K562 (cell line): ENCODE results near the gene SDR9C7.
"Not testable (repeated sequence)": the region's sequence is repeated elsewhere in the genome, so short reads cannot be mapped to it uniquely, and the experiment has no call there.

ENCODE experiments used
- BRCA1 ChIP-seq, 2 experiments: fragments of 450-650 bp in 1 of 2; sonication (generic) in 1 of 2; formaldehyde crosslinking in 1 of 2; IDR thresholded peaks; 2 replicates each; pipeline versions ENCODE4 v1.5.0 to v1.6.1; 2017 to 2020; ENCODE audit warnings: mild to moderate bottlenecking in 1 of 2, missing genetic modification reagents in 1 of 2
- CTCF ChIP-seq, 3 experiments: IDR thresholded peaks in 2 of 3; conservative IDR thresholded peaks in 1 of 3; 2 replicates each; pipeline ENCODE4 v1.5.1; 2011 to 2012; ENCODE audit warnings: low read length in 3 of 3, mild to moderate bottlenecking in 3 of 3, control low read depth in 2 of 3, improper control_type of control experiment in 1 of 3, inconsistent platforms in 1 of 3, low read depth in 1 of 3, mixed read lengths in 1 of 3, moderate library complexity in 1 of 3; ENCODE audit not compliant: insufficient read depth in 2 of 3
- GABPA ChIP-seq: fragments of 200-800 bp; sonication (Bioruptor generic); conservative IDR thresholded peaks from 2 replicates; pipeline ENCODE4 v1.6.1; 2016; ENCODE audit warnings: low read depth, missing genetic modification characterization, missing compliant biosample characterization
- MXI1 ChIP-seq: IDR thresholded peaks from 2 replicates; pipeline ENCODE4 v1.6.1; 2011; ENCODE audit warnings: low read depth, mild to moderate bottlenecking, improper control_type of control experiment, low read length
- NFYB ChIP-seq: IDR thresholded peaks from 2 replicates; pipeline ENCODE4 v1.6.1; 2011; ENCODE audit warnings: mild to moderate bottlenecking, moderate library complexity; ENCODE audit not compliant: insufficient read length; ENCODE audit errors: extremely low read depth
- REST ChIP-seq, 2 experiments: fragments of 450-650 bp; formaldehyde crosslinking in 1 of 2; IDR thresholded peaks; 2 replicates each; pipeline versions ENCODE4 v1.4.0 to v1.6.1; 2014 to 2020; ENCODE audit warnings: mild to moderate bottlenecking in 2 of 2, borderline replicate concordance in 1 of 2, low read depth in 1 of 2
- SIX5 ChIP-seq, 2 experiments: IDR thresholded peaks; 2 replicates each; pipeline ENCODE4 v1.6.1; 2011; ENCODE audit warnings: low read length in 2 of 2, borderline replicate concordance in 1 of 2, low read depth in 1 of 2, mild to moderate bottlenecking in 1 of 2, moderate library complexity in 1 of 2; ENCODE audit not compliant: insufficient read depth in 1 of 2
- SMARCE1 ChIP-seq: fragments of 450-650 bp; IDR thresholded peaks from 2 replicates; pipeline ENCODE4 v1.7.1; 2016; ENCODE audit warnings: mild to moderate bottlenecking
- TAF1 ChIP-seq: IDR thresholded peaks from 2 replicates; pipeline ENCODE4 v1.6.1; 2011; ENCODE audit warnings: mild to moderate bottlenecking, low read length, moderate library complexity; ENCODE audit not compliant: insufficient read depth, control insufficient read depth, severe bottlenecking; ENCODE audit errors: extremely low read depth
- ZZZ3 ChIP-seq: fragments of 450-650 bp; IDR thresholded peaks from 2 replicates; pipeline ENCODE4 v1.6.1; 2016; ENCODE audit warnings: antibody characterized with exemption, mild to moderate bottlenecking, moderate library complexity
- TF ChIP-seq, protein P1 (sequence below): fragments of 250-450 bp; sonication (Bioruptor Pico); IDR thresholded peaks from 2 replicates; pipeline ENCODE4 v1.5.0; 2022; ENCODE audit warnings: mild to moderate bottlenecking
- TF ChIP-seq, protein P2 (sequence below), 2 experiments: fragments of 450-650 bp; IDR thresholded peaks; 2 replicates each; pipeline ENCODE4 v1.6.1; 2016; ENCODE audit warnings: mild to moderate bottlenecking in 2 of 2, borderline replicate concordance in 1 of 2, low read depth in 1 of 2, moderate library complexity in 1 of 2

- not testable (repeated sequence) for TF ChIP-seq ZZZ3; TAF1; MXI1; GABPA (tag); BRCA1 (IDR thresholded peaks at IDR 0.05); BRCA1 (CRISPR knock-in tag; IDR thresholded peaks at IDR 0.05); SIX5 (IDR thresholded peaks at IDR 0.05; ENCODE audit: borderline replicate concordance in 1 of 2, insufficient read depth in 1 of 2, low read depth in 1 of 2, low read length in 2 of 2); REST (IDR thresholded peaks at IDR 0.05; ENCODE audit: borderline replicate concordance); REST (CRISPR knock-in tag; IDR thresholded peaks at IDR 0.05; ENCODE audit: low read depth); CTCF (IDR thresholded peaks at IDR 0.05 in 2 of 3, conservative IDR thresholded peaks at IDR 0.05 in 1 of 3; ENCODE audit: insufficient read depth in 2 of 3, low read depth in 1 of 3, low read length in 3 of 3); NFYB; SMARCE1
- TF ChIP-seq, protein P1, sequence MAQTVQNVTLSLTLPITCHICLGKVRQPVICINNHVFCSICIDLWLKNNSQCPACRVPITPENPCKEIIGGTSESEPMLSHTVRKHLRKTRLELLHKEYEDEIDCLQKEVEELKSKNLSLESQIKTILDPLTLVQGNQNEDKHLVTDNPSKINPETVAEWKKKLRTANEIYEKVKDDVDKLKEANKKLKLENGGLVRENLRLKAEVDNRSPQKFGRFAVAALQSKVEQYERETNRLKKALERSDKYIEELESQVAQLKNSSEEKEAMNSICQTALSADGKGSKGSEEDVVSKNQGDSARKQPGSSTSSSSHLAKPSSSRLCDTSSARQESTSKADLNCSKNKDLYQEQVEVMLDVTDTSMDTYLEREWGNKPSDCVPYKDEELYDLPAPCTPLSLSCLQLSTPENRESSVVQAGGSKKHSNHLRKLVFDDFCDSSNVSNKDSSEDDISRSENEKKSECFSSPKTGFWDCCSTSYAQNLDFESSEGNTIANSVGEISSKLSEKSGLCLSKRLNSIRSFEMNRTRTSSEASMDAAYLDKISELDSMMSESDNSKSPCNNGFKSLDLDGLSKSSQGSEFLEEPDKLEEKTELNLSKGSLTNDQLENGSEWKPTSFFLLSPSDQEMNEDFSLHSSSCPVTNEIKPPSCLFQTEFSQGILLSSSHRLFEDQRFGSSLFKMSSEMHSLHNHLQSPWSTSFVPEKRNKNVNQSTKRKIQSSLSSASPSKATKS: not testable (repeated sequence)
- TF ChIP-seq, protein P2, sequence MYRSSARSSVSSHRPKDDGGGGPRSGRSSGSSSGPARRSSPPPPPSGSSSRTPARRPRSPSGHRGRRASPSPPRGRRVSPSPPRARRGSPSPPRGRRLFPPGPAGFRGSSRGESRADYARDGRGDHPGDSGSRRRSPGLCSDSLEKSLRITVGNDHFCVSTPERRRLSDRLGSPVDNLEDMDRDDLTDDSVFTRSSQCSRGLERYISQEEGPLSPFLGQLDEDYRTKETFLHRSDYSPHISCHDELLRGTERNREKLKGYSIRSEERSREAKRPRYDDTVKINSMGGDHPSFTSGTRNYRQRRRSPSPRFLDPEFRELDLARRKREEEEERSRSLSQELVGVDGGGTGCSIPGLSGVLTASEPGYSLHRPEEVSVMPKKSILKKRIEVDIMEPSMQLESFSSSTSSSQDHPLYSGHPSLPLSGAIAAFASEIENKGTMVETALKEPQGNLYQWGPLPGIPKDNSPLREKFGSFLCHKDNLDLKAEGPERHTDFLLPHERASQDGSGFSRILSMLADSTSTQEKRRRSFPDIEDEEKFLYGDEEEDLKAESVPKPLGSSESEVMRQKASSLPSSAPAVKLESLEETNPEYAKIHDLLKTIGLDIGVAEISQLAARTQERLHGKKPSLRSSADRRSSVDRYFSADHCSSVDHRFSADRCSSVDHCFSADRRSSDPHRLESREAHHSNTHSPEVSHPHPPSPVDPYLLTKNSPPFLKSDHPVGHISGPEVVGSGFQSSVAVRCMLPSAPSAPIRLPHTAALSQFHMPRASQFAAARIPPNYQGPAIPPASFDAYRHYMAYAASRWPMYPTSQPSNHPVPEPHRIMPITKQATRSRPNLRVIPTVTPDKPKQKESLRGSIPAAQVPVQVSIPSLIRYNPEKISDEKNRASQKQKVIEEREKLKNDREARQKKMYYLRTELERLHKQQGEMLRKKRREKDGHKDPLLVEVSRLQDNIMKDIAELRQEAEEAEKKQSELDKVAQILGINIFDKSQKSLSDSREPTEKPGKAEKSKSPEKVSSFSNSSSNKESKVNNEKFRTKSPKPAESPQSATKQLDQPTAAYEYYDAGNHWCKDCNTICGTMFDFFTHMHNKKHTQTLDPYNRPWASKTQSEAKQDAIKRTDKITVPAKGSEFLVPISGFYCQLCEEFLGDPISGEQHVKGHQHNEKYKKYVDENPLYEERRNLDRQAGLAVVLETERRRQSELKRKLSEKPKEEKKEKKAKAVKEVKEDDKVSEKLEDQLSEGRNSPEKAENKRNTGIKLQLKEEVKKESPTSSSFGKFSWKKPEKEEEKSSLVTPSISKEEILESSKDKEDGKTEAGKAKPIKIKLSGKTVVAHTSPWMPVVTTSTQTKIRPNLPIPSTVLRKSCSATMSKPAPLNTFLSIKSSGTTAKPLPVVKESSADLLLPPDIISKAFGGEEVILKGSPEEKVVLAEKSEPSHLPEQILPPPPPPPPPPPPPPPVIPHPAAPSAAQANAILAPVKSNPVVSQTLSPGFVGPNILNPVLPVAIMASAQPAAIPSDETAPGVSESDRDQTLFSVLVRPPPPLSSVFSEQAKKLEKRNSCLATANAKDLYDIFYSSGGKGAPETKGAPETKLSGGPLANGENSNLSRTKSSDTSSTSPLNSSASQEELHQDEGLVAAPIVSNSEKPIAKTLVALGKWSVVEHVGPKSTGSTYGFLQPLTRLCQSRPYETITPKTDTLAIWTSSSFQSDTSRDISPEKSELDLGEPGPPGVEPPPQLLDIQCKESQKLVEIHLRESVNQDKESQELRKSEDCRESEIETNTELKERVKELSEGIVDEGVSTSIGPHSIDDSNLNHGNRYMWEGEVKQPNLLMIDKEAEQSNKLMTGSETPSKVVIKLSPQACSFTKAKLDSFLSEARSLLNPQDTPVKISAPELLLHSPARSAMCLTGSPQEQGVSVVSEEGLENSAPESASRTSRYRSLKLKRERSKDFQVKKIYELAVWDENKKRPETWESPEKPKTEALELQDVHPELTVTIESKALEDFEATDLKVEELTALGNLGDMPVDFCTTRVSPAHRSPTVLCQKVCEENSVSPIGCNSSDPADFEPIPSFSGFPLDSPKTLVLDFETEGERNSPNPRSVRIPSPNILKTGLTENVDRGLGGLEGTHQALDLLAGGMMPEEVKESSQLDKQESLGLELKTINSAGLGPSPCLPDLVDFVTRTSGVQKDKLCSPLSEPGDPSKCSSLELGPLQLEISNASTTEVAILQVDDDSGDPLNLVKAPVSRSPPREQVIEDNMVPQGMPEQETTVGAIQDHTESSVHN (IDR thresholded peaks at IDR 0.05; ENCODE audit: borderline replicate concordance in 1 of 2, low read depth in 1 of 2): not testable (repeated sequence)
These were observed 51.8 kb downstream of the SDR9C7 start for GRCh38 chr12:56882407-56882806.
